Mucosa of gallbladder (tissue), 1 donor: Measurements from ENCODE around the gene GADD45GIP1. TPM values are rescaled to one million over a fixed set of nuclear protein-coding genes. Genes with fewer than 3 reads are reported as not detected.

Experiments used
- DNase-seq: peaks from one replicate; pipeline ENCODE4 v3.0.0-alpha.2; 2020; ENCODE audit warnings: low spot score
- total RNA-seq: library from RNA; stranded (reverse); gene quantifications from one replicate; pipeline ENCODE4 v1.2.1, GENCODE V29; 2021
- donor health status: DM: no; HTN: no; CAD: no.

Gene GADD45GIP1
- 17.6 TPM for total RNA-seq

DNA sequence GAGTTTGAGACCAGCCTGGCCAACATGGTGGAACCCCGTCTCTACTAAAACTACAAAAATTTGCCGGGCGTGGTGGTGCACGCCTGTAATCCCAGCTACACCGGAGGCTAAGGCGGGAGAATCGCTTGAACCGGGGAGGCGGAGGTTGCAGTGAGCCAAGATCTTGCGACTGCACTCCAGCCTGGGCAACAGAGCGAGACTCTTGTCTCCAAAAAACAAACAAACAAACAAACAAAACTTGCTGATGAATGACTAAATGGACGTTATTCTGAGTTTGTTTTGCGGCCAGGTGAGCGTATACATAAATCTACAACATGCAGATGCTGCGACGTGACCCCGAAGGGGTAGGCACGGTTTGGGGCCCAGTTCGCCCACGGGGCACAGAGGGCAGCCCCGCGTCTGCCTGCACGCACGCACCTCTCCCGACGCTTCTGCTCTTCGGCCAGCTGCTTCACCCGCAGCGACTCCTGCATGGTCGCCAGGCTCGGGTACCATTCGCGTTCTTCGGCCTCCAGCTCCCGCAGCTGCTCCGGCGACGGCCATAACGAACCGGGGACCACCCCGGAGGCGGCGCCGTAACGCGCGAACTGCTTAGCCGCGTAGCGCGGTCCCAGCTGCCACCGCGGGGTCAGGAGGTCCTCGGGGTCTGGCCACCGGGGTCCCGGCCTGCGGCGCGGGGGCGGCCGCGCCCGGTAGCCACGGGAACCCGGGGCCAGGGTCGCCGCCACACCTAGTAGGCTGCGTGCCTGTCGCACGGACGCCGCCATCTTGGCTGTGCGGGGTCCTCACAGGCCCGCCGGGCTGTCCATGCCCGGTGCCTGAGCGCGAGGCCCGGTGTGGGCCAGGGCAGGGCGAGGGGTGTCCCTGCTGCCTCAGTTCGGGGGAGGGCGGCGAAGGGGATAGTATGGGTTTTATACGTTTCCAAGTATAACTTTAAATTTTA is at the start of gene GADD45GIP1:
Gene GADD45GIP1 (minus strand): TSS at position 778 of the 943 bp plus-strand sequence. CDS start 11 bp downstream, at position 767.
- DNase-seq = peak; percentile 69

DNA sequence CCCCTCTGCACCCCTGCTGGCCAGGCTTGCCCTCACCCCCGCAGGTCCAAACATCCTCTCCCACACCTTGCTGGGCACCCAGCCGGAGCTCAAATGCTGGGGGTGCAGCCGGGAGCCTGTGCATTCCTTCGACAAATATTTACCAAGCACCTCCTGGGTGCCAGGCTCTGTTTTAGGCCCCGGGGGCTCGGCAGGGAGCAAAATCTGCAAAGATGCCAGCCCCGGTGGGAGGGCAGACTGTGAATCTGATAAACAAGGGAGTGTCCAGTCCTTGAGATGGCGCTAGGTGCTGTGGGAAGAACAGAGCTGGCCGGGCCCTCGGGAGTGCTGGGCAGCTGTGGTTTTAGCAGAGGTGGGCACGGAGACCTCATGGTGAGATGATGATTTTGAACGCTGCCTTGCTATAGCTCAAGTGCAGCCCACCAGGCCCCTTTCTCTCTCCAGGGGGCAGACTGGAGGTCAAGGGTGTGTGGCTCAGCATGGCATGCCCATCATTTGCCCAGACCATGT is 48.9 kb upstream of the GADD45GIP1 start:
- DNase-seq = no peak

DNA sequence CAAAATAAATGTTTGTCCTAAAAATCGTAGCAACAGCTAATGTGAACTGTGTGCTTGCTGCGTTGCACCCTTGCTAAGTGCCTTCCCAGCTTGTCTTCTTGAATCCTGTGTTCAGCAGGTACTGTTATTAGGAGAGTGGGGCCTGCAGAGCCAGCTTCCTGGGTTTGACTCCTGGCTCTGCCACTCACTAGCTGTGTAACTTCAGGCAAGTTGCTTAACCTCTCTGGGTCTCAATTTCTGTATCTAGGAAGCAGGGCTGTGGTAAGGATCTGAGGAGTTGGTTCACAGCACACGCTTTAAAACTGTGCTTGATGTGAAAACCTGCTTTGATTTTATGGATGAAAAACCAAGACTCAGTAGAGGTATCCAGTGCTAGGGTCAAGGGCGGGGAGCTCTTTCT is 48.2 kb upstream of the GADD45GIP1 start:
- DNase-seq = no peak

DNA sequence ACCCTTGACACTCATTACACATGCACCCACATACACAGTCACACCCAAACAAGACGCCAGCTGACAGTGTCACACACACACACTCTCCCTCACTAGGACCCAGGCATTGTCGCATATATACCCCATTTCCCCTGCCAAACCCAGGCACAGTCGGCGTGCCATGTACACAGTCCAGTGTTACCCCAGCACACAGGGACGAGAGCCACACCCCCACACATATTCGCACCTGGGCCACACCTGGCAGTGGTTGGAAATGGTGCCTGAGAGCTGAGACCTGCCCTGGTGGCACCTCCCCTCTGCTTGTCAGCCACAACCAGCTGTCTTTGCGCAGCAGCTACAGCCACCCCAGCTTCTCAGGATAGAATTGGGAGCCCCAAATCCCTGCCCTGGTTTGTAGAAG is 47.2 kb upstream of the GADD45GIP1 start:
- no peak for DNase-seq

DNA sequence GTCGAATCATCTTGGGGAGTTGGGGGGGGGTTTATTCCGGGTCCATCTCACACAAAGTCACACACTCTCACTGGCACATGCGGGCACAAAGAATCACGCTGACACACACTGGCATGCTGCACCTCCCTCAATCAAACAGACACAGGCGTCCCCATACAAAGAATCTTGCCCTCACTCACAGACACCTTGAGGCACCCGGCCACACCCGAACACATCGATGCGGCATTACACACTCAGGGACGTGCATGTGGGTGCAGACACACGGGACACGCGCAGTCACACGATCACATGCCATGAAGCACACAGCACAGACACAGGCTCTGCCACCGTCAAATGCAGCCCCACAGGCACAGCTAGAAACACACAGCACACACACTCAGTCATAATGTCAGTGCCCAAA is 46.1 kb upstream of the GADD45GIP1 start:
- DNase-seq = no peak

DNA sequence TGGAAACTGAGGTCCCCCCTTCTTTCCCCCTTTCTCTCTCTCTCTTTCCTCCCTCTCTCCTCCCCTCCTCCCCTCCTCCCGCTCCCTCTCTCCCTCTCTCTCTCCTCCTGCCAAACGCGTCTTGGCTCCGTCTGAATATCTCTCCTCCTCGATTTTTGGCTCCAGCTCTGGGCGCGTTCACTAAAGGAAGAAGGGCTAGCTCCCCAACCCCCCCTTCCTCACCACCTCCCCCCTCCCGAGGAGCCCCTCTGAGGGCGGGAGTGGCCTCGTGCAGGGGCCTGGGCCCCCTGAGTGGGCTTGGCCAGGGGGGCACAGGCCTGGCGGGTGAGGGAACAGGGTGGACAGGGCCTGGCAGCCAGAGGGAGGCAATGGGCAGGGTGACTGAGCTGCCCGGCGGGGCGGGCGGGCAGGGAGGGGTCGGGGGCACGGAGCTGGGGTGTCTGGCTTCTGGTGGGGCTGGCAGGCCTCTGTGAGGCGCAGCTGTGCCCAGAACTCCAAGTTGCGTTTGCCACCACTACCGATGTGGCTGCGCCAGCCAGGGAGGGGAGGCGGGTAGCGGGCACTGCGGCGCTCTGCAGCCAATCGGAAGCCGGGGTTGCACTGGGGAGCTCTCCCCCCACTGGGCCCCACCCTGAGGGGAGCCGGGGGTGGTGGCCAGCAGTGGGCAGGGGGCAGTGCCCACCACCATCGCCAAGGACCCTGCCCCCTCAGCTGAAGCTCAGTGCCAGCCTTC is 45.3 kb upstream of the GADD45GIP1 start:
- peak; percentile 54 for DNase-seq

DNA sequence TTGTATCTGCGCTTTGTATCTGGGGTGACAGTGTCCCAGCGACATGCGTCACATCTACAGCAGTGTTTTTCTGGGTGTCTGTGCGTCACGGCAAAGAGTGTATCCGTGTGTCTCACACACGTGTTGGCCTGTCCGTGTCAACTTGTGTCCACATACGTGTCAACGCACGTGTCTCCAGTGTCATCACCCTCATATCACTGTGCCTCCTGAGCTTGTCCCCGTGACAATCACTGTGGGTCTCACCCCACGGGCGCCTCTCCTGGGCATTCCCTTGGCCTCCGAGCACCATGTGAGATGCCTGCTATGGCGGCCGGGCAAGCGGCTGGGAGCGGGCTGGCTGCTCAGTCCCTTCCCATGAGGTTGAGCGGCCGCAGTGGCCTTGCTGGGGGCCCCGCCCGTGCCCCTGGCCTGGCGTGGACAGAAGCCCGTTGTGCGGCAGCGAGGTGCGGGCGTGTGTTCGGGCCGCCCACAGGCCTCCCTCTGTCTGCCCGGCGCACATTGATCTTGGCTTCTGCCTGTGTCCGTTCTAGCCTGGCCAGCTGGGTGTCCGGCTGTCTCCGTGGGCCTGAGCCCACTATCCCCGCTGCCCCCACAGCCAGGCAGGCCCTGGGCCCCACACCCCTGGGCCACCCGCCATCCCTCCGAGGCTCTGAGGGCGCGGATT is 44.6 kb upstream of the GADD45GIP1 start:
- no peak for DNase-seq

DNA sequence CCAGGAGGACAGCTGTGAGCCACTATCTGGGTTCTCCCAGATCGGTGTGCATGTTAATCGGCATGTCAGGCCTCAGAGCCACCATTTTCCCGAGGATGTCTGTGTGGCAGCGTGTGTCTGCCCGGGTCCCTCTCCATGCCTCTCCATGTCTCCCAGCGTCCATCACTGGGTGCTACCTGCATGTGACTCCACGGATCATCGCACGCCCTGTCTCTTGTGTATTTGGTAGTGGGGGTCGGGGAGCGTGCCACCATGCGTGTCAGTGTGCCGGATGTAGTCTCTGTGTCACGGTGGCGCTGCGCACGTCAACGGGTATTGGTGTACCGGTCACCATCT is 44.1 kb upstream of the GADD45GIP1 start:
- DNase-seq = no peak

DNA sequence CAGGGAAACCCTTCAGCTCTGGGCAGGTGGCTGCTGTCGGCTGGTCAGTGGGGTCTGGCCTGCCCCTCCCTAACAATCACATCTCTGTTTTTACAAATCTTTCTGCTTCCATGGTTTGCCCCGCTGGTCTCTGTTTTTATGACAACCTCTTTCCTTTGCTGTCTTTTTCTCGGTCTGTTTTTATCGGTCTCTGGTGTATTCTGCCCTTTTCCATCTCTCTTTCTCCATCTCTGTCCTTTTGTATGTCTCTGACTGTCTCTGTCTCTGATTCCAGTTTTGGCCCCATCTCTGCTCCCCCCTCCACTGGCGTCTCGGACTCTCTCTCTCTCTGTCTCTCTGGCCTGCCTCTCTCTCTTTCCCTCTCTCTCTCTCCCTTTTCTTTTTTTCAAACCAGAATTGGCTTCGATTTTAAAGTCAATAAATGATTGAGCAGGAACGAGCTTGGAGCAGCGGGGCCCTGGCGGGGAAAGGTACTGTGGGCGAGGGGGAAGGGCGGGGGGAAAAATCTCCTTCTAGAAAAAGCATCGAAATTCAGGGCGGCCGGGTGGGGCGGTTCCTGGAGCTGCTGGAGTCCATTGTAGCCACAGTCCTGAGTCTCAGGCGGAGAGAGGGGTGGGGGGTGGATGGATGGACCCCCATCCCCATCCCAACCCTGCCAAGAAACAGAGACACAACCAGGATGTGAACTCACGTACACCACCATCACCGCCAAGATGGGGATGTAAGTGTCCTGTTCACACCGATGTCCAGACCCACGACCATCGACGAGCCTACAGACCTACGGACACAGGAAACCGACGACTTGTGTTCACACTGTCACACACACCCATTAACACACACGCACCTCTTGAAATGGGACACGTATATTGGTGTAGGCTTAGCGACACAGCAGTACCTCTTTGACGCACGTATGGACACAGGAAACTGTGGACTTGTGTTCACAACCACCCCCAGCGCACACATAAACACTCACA is 41.2 kb upstream of the GADD45GIP1 start:
- DNase-seq = no peak

DNA sequence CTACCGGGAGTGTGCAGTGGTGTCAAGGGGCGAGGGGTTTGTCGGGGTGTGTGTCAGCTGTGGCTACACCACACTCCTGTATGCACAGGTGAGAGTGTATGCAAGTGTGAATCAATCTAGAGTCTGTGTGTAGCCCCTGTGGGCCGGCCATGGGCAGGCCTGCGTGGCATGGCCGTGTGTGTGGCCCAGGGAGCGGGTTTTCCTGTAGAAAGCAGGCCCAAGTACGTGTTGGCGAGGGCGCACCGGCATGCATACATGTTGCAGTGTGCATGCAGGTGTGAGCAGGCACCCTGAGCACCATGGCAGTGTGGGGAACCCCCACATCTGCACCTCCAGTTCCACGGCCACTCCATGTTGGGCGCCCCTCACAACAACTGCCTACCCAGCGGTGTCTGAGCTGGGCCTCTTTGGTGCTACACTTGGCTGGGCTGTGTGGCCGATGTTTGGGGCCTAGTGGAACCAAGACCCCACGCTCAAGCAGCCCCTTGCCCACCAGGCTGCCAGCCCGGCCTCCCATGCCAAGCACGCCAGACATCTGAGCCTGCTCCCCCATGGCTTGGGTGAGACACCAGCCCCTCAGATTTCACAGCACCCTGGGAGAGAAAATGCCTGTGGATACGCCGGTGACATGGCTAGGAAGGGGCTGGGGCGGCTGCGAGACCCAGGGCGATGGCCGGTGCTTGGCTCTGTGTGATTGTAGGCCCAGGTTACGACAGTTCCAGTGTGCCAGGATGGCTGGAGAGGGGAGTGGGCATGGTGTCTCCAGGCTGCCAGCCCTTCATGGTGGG is 40.4 kb upstream of the GADD45GIP1 start:
- no peak for DNase-seq

DNA sequence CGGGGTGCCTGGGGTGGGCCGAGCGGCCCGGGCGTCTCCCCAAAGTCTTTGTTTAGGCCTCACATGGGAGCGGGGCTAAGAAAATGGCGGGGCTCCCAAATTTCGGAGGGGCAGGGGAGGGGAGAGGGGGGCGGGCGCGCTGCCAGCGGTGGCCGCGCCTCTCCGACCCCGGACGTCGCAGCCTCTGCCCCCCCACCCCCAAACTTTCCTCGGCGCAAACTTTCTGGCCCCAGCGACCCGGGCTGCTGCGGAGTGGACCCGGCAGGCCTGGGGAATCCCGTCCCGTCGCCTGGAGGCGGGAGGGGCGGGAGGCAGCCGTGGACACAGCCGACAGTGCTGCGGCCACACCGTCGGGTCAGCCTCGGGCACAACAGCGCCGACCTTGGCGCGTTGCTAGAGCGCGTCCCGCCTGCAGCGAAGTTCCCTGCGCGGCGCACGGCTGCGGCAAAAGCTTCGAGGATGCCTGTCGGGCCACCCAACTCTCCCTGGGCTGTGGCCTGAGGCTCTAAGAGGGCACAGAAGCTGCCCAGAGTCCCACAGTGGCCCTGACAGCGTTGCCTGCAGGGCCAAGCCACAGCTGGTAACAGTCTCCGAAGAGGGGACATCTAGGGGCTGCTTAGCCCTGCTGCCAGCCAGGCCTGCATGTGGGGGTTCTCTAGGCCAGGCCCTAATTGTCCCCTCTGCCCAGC is 39.5 kb upstream of the GADD45GIP1 start:
- DNase-seq = no peak

DNA sequence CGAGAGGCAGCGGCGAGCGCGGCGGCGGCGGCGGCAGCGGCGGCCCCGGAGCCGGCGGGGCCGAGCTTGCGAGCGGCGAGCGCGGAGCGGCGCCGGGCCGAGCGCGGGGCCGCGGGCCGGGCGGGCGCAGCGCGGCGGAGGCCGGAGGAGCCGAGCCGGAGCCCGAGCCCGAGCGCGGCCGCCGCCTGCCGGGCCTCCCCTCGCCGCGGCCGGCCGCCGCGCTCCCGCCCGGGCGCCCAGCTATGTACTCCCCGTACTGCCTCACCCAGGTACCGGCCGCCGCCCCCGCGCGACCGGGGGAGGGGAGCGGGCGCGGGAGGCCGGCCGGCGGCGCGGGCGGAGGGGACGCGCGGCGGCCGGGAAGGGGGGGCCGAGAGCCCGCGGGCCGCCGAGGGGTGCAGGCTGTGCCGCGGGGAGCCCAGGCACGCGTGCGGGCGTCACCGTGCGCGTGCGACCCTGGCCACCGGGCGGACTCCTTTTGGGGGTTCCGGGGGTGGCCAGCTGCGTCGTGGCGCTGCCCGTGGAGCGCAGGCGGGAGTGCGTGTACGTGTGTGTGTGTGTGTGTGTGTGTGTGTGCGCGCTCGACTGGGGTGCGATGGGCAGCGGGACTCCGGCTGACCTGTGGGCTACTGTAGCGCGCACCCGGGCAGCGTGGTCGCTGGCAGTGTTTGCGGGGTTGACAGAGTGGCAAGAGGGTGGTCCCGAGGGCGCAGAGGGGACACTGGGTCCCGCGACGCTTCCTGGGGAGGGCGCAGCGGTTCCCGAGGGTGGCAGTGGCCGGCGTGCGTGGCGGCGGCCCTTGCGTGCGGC is 38.8 kb upstream of the GADD45GIP1 start:
- no peak for DNase-seq

DNA sequence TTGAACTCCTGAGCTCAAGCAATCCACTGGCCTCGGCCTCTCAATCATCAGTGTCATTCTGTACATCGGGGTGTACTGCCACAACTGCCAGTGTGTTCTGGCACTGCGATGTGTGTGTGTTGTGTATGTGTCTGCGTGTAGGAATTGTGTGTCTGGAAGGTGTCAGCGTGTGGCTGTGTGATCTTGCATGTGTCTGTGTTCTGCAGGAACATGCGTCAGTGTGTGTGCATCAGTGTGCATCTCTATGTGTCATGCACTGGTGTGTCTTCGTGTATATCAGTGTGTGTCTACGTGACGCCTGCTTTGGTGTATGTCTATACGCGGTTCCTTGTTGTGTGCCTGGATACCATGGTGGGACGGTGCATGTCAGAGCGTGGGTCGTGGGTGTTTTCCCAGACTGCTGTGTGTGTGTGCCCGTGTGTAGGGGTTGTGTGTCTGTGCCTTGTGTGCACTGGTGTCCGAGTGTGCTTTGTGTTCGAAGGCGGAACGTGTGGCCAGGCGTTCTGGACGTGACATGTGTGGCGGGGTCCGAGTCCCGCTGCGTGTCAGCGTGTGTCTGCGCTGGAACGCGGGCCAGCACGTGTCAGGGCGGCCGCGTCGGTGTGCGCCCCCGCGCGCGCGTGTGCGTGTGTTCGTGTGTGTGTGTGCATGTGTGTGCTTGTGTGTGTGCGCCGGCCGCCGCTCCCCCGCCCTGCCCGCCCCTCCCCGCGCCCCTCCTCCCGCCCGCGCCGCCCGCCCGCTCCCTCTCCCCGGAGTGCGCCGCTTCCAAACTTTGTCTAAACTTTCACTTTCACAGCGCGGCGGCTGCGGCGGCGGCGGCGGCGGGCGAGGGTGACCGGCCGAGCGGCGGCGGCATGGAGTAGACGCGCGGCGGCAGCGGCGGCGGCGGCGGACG is 37.9 kb upstream of the GADD45GIP1 start, which contains the start of gene NFIX:
Gene NFIX (plus strand): TSS at position 775 of the 895 bp plus-strand sequence. CDS start 363 bp downstream, outside the sequence.
- peak; percentile 54 for DNase-seq

DNA sequence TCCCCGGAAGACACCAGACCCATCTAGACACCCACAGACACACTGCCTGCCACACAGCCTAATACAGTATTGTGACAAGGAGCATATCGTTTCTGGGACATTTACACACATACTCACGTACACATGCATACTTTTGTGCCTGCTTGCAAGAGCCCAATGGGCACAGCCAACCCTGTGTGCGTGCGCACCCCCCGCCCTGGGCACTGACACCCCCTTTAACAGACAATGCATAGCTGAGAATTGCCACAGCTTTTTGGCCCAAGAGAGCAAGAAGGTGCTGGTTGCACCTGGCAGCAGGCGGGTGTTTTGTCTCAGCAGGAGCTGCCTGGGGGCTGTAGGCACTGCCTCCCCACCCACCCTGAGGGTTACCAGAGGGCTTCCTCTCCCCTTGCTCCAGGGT is 36.5 kb upstream of the GADD45GIP1 start:
- no peak for DNase-seq

DNA sequence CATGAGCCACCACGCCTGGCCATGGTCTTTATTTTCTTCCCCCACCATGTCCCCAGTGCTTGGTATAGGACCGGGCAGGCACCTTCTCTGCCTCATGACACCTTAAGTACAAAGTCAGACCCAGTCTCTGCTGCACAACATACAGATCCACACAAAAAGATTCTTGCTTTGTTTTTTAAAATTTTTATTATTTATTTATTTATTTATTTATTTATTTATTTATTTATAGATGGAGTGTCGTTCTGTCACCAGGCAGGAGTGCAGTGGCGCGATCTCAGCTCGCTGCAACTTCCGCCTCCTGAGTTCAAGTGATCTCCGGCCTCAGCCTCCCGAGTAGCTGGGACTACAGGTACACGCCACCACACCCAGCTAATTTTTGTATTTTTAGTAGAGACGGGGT is 35.7 kb upstream of the GADD45GIP1 start:
- no peak for DNase-seq

DNA sequence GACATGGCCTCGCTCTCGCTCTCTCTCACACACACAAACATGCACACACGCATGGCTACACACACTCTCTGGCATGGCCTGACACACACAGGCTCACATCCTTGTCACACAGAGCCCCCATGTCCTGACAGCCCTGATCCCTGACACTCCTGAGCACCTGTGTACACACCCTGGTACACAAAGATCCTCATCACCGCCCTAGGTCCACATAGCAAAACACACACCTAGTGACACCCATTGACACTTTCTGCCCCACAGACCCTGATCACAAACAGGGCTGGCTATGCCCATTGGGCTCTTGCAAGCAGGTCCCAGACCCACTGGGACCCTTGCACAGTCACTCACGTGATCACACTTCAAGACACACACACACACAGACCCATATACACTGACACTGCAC is 34.3 kb upstream of the GADD45GIP1 start:
- no peak for DNase-seq

DNA sequence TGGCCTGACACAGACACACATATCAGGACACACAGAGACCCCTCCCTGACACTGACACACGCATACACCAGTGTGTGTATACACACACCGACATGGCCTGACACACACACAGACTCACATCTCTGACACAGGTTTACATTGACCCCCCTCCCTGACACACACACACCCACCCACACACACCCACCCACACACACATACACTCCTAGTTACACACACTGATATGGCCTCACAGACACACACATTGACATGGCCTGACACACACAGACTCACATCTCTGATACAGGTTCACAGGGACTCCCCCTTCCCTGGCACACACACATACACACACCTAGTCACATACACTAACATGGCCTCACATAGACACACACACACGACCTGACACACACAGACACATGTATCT is 33.8 kb upstream of the GADD45GIP1 start:
- DNase-seq = no peak

DNA sequence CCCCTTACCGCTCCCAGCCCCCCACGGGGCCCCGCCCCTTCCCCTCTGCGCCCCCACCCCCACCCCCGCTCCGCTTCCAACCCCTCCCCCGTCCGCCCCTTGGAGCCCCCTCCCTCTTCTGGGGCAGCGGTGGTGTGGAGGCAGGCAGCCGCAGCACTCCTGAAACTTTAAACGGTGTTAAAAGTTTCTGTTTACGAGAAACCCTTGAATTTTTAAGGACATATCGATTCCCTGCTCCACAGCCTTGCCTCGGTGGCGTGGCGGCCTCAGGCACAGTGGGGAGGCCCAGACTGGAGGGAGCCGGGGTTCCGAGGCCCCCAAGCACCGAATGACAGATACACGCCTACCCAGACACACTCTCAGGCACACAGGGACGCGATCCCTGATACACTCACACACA is 33.4 kb upstream of the GADD45GIP1 start:
- no peak for DNase-seq
